Keratinocyte (primary cell): ENCODE data around the gene RER1. TPM values are rescaled to one million over a fixed set of nuclear protein-coding genes. Genes with fewer than 3 reads are reported as not detected.

Source experiments
- DNase-seq: peaks from one replicate; pipeline ENCODE4 v3.0.0-alpha.2; 2011; ENCODE audit warnings: low read depth, missing footprints, low spot score
- FAIRE-seq: peaks from 2 replicates; lab custom pipeline; 2011; peaks lifted over from hg19 to GRCh38; lab: Jason Lieb, UNC
- H2AFZ ChIP-seq: 2 replicates; pipeline ENCODE4 v1.6.0; 2012; ENCODE audit warnings: low read length, control low read depth, inconsistent platforms; ENCODE audit not compliant: control insufficient read depth
- H3K27ac ChIP-seq: 2 replicates; pipeline ENCODE4 v1.5.1; 2011; ENCODE audit warnings: low read length; ENCODE audit not compliant: control insufficient read depth, insufficient read depth
- H3K27me3 ChIP-seq: 3 replicates; pipeline ENCODE4 v1.6.0; 2011; ENCODE audit warnings: low read length; ENCODE audit not compliant: control insufficient read depth, insufficient read depth; ENCODE audit errors: extremely low read depth
- H3K36me3 ChIP-seq, 2 experiments: 2 replicates in 1 of 2; 3 replicates in 1 of 2; pipeline ENCODE4 v1.5.1; 2011; ENCODE audit warnings: low read length in 2 of 2, mild to moderate bottlenecking in 1 of 2; ENCODE audit not compliant: control insufficient read depth in 2 of 2, insufficient read depth in 2 of 2; ENCODE audit errors: extremely low read depth in 1 of 2
- H3K4me1 ChIP-seq: 3 replicates; pipeline ENCODE4 v1.5.1; 2011; ENCODE audit warnings: low read length; ENCODE audit not compliant: control insufficient read depth, insufficient read depth; ENCODE audit errors: extremely low read depth
- H3K4me2 ChIP-seq: 3 replicates; pipeline ENCODE4 v1.6.0; 2011; ENCODE audit warnings: low read depth, low read length; ENCODE audit not compliant: control insufficient read depth, insufficient read depth; ENCODE audit errors: extremely low read depth
- H3K4me3 ChIP-seq, 3 experiments: fragments of 200-600 bp in 1 of 3; sonication (generic) in 1 of 3; 2 replicates in 2 of 3; 3 replicates in 1 of 3; pipeline ENCODE4 v1.5.1; 2011 to 2016; ENCODE audit warnings: low read length in 3 of 3, mild to moderate bottlenecking in 3 of 3, control low read depth in 2 of 3, inconsistent platforms in 1 of 3, low read depth in 1 of 3, mixed read lengths in 1 of 3, mixed run types in 1 of 3, moderate library complexity in 1 of 3; ENCODE audit not compliant: control insufficient read depth in 2 of 3, insufficient read depth in 2 of 3; ENCODE audit errors: extremely low read depth in 1 of 3
- H3K79me2 ChIP-seq: 2 replicates; pipeline ENCODE4 v1.6.0; 2012; ENCODE audit warnings: low read length; ENCODE audit not compliant: control insufficient read depth, insufficient read depth
- H3K9ac ChIP-seq: 3 replicates; pipeline ENCODE4 v1.6.0; 2011; ENCODE audit warnings: low read length; ENCODE audit not compliant: control insufficient read depth, insufficient read depth; ENCODE audit errors: extremely low read depth
- H3K9me1 ChIP-seq: 3 replicates; pipeline ENCODE4 v1.6.0; 2011; ENCODE audit warnings: low read length; ENCODE audit not compliant: control insufficient read depth, insufficient read depth; ENCODE audit errors: extremely low read depth
- H3K9me3 ChIP-seq: 2 replicates; pipeline ENCODE4 v1.5.1; 2012; ENCODE audit warnings: low read depth, low read length; ENCODE audit not compliant: control insufficient read depth
- H4K20me1 ChIP-seq: 3 replicates; pipeline ENCODE4 v1.6.0; 2011; ENCODE audit warnings: low read length; ENCODE audit not compliant: control insufficient read depth, insufficient read depth; ENCODE audit errors: extremely low read depth
- EZH2 ChIP-seq: IDR thresholded peaks from one replicate; pipeline ENCODE4 v1.6.1; 2012; ENCODE audit warnings: inconsistent platforms, mild to moderate bottlenecking, low read length, moderate library complexity
- dilution Hi-C: fragments of 300-500 bp; cut with MboI; formaldehyde crosslinking; loops from one replicate; pipeline ENCODE4 v1.7.0; 2020; ENCODE audit warnings: low sequenced_read_pairs; ENCODE audit not compliant: extremely low pct_ligation_motif_present
- polyA plus RNA-seq, 5 experiments: library from polyadenylated mRNA; depleted of rRNA in 3 of 5; stranded (reverse) in 3 of 5; stranded (forward) in 1 of 5; unstranded in 1 of 5; fragments of >200 nt; gene quantifications; 1 replicate in 1 of 5; 2 replicates in 3 of 5; 3 replicates in 1 of 5; pipeline versions ENCODE4 v1.2.1 to v1.2.3, GENCODE V29; 2011 to 2012; ENCODE audit warnings: missing spikeins in 2 of 5, low read depth in 1 of 5, low replicate concordance in 1 of 5
- TF ChIP-seq, protein P1 (sequence below), 3 experiments: IDR thresholded peaks in 1 of 3; conservative IDR thresholded peaks in 1 of 3; optimal IDR thresholded peaks in 1 of 3; 2 replicates in 2 of 3; 3 replicates in 1 of 3; pipeline versions ENCODE3 to v1.5.1; 2011; ENCODE audit warnings: low read length in 3 of 3, mild to moderate bottlenecking in 3 of 3, moderate library complexity in 2 of 3, control low read depth in 1 of 3, inconsistent platforms in 1 of 3; ENCODE audit not compliant: insufficient read depth in 2 of 3; ENCODE audit errors: extremely low read depth in 1 of 3

The RER1 gene
- polyA plus RNA-seq, 1 donor (not counting 4 experiments of a cell fraction or from before 2014, with no cell fraction given), result 297 TPM

GRCh38 chr1:2405588-2406295 lies 14.1 kb downstream of the RER1 start:
- peaks cover 25 to 38% of the 10 kb centered on the region in 2 experiments for H3K36me3 ChIP-seq
- H3K4me3 ChIP-seq, result no peak overlapping the region
- no peak overlapping the region for H3K9ac ChIP-seq
- no peak overlapping the region for H3K4me2 ChIP-seq
- H3K27ac ChIP-seq, result no peak overlapping the region
- no peaks in the 10 kb centered on the region for H4K20me1 ChIP-seq
- no peak for TF ChIP-seq EZH2
- TF ChIP-seq, protein P1, sequence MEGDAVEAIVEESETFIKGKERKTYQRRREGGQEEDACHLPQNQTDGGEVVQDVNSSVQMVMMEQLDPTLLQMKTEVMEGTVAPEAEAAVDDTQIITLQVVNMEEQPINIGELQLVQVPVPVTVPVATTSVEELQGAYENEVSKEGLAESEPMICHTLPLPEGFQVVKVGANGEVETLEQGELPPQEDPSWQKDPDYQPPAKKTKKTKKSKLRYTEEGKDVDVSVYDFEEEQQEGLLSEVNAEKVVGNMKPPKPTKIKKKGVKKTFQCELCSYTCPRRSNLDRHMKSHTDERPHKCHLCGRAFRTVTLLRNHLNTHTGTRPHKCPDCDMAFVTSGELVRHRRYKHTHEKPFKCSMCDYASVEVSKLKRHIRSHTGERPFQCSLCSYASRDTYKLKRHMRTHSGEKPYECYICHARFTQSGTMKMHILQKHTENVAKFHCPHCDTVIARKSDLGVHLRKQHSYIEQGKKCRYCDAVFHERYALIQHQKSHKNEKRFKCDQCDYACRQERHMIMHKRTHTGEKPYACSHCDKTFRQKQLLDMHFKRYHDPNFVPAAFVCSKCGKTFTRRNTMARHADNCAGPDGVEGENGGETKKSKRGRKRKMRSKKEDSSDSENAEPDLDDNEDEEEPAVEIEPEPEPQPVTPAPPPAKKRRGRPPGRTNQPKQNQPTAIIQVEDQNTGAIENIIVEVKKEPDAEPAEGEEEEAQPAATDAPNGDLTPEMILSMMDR (optimal IDR thresholded peaks at IDR 0.05 in 1 of 3, IDR thresholded peaks at IDR 0.05 in 1 of 3, conservative IDR thresholded peaks at IDR 0.05 in 1 of 3; ENCODE audit: extremely low read depth in 1 of 3, insufficient read depth in 2 of 3, low read length in 3 of 3), result no peak
- dilution Hi-C loops, result loop anchor here (25.0 kb wide), 1 partner anchor 1007 kb away; no protein-coding TSS in a partner anchor
- H3K9me3 ChIP-seq, result no peaks in the 10 kb centered on the region
- FAIRE-seq (no peak), DNase-seq (no peak)
- H3K4me1 ChIP-seq, result no peaks in the 10 kb centered on the region
- no peaks in the 10 kb centered on the region for H3K27me3 ChIP-seq
- H3K79me2 ChIP-seq, result peaks cover 7% of the 10 kb centered on the region
- no peaks in the 10 kb centered on the region for H3K9me1 ChIP-seq
- H2AFZ ChIP-seq, result no peak overlapping the region

- H3K9ac ChIP-seq, result no peak overlapping the region
- peaks cover 5% of the 10 kb centered on the region for H3K79me2 ChIP-seq
- dilution Hi-C loops, result loop anchor here (25.0 kb wide), 1 partner anchor 1006 kb away; no protein-coding TSS in a partner anchor
- H3K27me3 ChIP-seq, result no peaks in the 10 kb centered on the region
- peaks cover 19 to 34% of the 10 kb centered on the region in 2 experiments for H3K36me3 ChIP-seq
- no peak overlapping the region for H3K4me2 ChIP-seq
- H3K4me1 ChIP-seq, result peaks cover 5% of the 10 kb centered on the region
- no peak overlapping the region for H3K4me3 ChIP-seq
- no peaks in the 10 kb centered on the region for H4K20me1 ChIP-seq
- DNase-seq (no peak), FAIRE-seq (no peak)
- H3K9me3 ChIP-seq, result no peaks in the 10 kb centered on the region
- H2AFZ ChIP-seq, result no peak overlapping the region
- TF ChIP-seq, protein P1 (optimal IDR thresholded peaks at IDR 0.05 in 1 of 3, IDR thresholded peaks at IDR 0.05 in 1 of 3, conservative IDR thresholded peaks at IDR 0.05 in 1 of 3; ENCODE audit: extremely low read depth in 1 of 3, insufficient read depth in 2 of 3, low read length in 3 of 3), result peak in 1 of 3 experiments; percentile 31
- TF ChIP-seq EZH2, result no peak
- no peaks in the 10 kb centered on the region for H3K9me1 ChIP-seq
- no peak overlapping the region for H3K27ac ChIP-seq
Observed at GRCh38 chr1:2406451-2407041, 14.9 kb downstream of the RER1 start.
